ENCODE results near the gene CHRNB2.

Gene CHRNB2

DNA sequence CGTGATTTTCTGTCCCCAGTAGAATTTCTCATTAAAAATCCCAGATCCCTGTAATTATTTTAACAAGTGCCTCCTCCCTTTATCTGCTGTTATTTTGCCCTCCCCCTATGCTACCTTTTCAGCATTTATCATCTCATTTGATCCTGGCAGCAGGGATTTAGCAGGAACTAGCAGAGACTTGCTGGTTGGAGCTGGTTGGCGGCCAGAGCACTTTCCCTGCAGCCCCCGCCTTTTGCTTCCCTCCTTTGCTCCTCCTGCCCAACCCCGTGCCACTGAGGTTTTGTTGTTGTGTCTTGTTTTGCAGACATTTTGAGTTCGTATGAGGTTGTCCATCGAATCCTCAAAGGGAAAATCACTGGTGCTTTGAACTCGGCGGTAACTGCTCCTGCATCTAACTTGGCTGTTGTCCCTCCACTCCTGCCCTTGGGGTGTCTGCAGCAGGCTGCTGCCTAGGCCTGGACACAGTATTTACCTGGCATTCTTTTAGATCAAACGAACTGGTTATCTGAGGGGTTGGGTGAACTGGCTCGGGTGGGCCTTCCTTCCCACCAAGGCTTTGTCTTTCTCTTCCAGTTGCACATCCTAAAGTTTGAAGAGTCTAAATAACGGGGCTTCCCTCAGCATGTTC, 20.4 kb upstream of the CHRNB2 start:
- Histone ChIP-seq H3K9ac (ENCODE audit: low read length) (no peak overlapping the region), H4K20me1 (ENCODE audit: insufficient read depth, low read length) (0 out of 2 replicates have a peak, but pooled peaks cover 5% of the 10 kb centered on the region)

GRCh38 chr1:154548028-154548427, 19.6 kb upstream of the CHRNB2 start:
- Histone ChIP-seq H3K9ac (ENCODE audit: low read length) (no peak overlapping the region), H4K20me1 (ENCODE audit: insufficient read depth, low read length) (0 out of 2 replicates have a peak, but pooled peaks cover 5% of the 10 kb centered on the region), H3K27ac (ENCODE audit: low read length) (no peak overlapping the region)

More for the DNA sequence above, 20.4 kb upstream of the CHRNB2 start:
- Histone ChIP-seq H3K9me2 (replicated peaks; ENCODE audit: insufficient read depth, low read length) (no peaks in the 10 kb centered on the region), H3K4me1 (ENCODE audit: low read length) (peaks cover 19% of the 10 kb centered on the region), H3K27ac (ENCODE audit: low read length) (no peak overlapping the region), H2AFZ (ENCODE audit: low read length) (no peak overlapping the region), H3K36me3 (replicated peaks; ENCODE audit: insufficient read depth, low read length) (peaks cover 14% of the 10 kb centered on the region), H3K4me3 (ENCODE audit: low read length) (no peak overlapping the region), H3F3A (ENCODE audit: insufficient read depth, low read length) (peaks cover 7% of the 10 kb centered on the region; the same call in 1 of the 2 replicates), H3K79me2 (ENCODE audit: low read length) (no peaks in the 10 kb centered on the region), H3K4me2 (ENCODE audit: low read depth, low read length) (no peak overlapping the region), H3K9me3 (replicated peaks; ENCODE audit: insufficient read depth, low read length) (no peaks in the 10 kb centered on the region), H3K27me3 (replicated peaks; ENCODE audit: insufficient read depth, low read length) (no peaks in the 10 kb centered on the region)
- TF ChIP-seq CTCF (IDR thresholded peaks at IDR 0.05; ENCODE audit: low read length), result no peak
- TF ChIP-seq EZH2phosphoT487 (IDR thresholded peaks at IDR 0.05; ENCODE audit: low read length), result no peak
- TF ChIP-seq EZH2 (optimal IDR thresholded peaks at IDR 0.05; ENCODE audit: low read depth, low read length), result no peak
- no peak for DNase-seq

GRCh38 chr1:154549202-154549770, 18.3 kb upstream of the CHRNB2 start:
- Histone ChIP-seq H4K20me1 (ENCODE audit: insufficient read depth, low read length) (0 out of 2 replicates have a peak, but pooled peaks cover 5% of the 10 kb centered on the region), H3K4me1 (ENCODE audit: low read length) (peaks cover 19% of the 10 kb centered on the region), H3K9me3 (replicated peaks; ENCODE audit: insufficient read depth, low read length) (no peaks in the 10 kb centered on the region), H2AFZ (ENCODE audit: low read length) (no peak overlapping the region), H3K27me3 (replicated peaks; ENCODE audit: insufficient read depth, low read length) (no peaks in the 10 kb centered on the region), H3K4me3 (ENCODE audit: low read length) (no peak overlapping the region), H3K9me2 (replicated peaks; ENCODE audit: insufficient read depth, low read length) (no peaks in the 10 kb centered on the region), H3K79me2 (ENCODE audit: low read length) (peaks cover 4% of the 10 kb centered on the region; the same call in 1 of the 2 replicates), H3K36me3 (replicated peaks; ENCODE audit: insufficient read depth, low read length) (peaks cover 30% of the 10 kb centered on the region), H3F3A (ENCODE audit: insufficient read depth, low read length) (peaks cover 10% of the 10 kb centered on the region; the same call in 1 of the 2 replicates), H3K4me2 (ENCODE audit: low read depth, low read length) (no peak overlapping the region), H3K27ac (ENCODE audit: low read length) (no peak overlapping the region), H3K9ac (ENCODE audit: low read length) (no peak overlapping the region)
- DNase-seq, result no peak
- TF ChIP-seq EZH2phosphoT487 (IDR thresholded peaks at IDR 0.05; ENCODE audit: low read length) (no peak), CTCF (IDR thresholded peaks at IDR 0.05; ENCODE audit: low read length) (no peak), EZH2 (optimal IDR thresholded peaks at IDR 0.05; ENCODE audit: low read depth, low read length) (no peak)

More at GRCh38 chr1:154548028-154548427, 19.6 kb upstream of the CHRNB2 start:
- Histone ChIP-seq H3K9me3 (replicated peaks; ENCODE audit: insufficient read depth, low read length) (no peaks in the 10 kb centered on the region), H2AFZ (ENCODE audit: low read length) (no peak overlapping the region), H3K36me3 (replicated peaks; ENCODE audit: insufficient read depth, low read length) (peaks cover 21% of the 10 kb centered on the region), H3K9me2 (replicated peaks; ENCODE audit: insufficient read depth, low read length) (no peaks in the 10 kb centered on the region), H3F3A (ENCODE audit: insufficient read depth, low read length) (peaks cover 7% of the 10 kb centered on the region; the same call in 1 of the 2 replicates), H3K27me3 (replicated peaks; ENCODE audit: insufficient read depth, low read length) (no peaks in the 10 kb centered on the region), H3K79me2 (ENCODE audit: low read length) (no peaks in the 10 kb centered on the region), H3K4me2 (ENCODE audit: low read depth, low read length) (no peak overlapping the region), H3K4me1 (ENCODE audit: low read length) (peaks cover 19% of the 10 kb centered on the region), H3K4me3 (ENCODE audit: low read length) (no peak overlapping the region)
- TF ChIP-seq EZH2 (optimal IDR thresholded peaks at IDR 0.05; ENCODE audit: low read depth, low read length) (no peak), CTCF (IDR thresholded peaks at IDR 0.05; ENCODE audit: low read length) (no peak), EZH2phosphoT487 (IDR thresholded peaks at IDR 0.05; ENCODE audit: low read length) (no peak)
- no peak for DNase-seq

All from MM.1S (cell line).